ENCODE data around the gene CLHC1. TPM values are rescaled to one million over a fixed set of nuclear protein-coding genes. Genes with fewer than 3 reads are reported as not detected.
"Not testable (repeated sequence)": the region's sequence is repeated elsewhere in the genome, so short reads cannot be mapped to it uniquely, and the experiment has no call there.

Gene CLHC1
- total and polyA plus RNA-seq, 12 donors = 4.7 to 21.3 (median 10.5) TPM

- intact Hi-C loops (cut with DNase I) = no loop called here
- DNase-seq = no peak
- Histone ChIP-seq H3K27ac (no peak overlapping the region), H3K4me1 (replicated peaks in 1 of 2) (peaks cover 0 to 3% of the 10 kb centered on the region in 2 donors), H3K9me3 (replicated peaks in 1 of 3) (no peaks in the 10 kb centered on the region), H3K27me3 (no peaks in the 10 kb centered on the region), H3K36me3 (replicated peaks in 1 of 2) (peaks cover 0 to 28% of the 10 kb centered on the region in 2 donors), H3K4me3 (no peak overlapping the region)
- TF ChIP-seq, protein P1, sequence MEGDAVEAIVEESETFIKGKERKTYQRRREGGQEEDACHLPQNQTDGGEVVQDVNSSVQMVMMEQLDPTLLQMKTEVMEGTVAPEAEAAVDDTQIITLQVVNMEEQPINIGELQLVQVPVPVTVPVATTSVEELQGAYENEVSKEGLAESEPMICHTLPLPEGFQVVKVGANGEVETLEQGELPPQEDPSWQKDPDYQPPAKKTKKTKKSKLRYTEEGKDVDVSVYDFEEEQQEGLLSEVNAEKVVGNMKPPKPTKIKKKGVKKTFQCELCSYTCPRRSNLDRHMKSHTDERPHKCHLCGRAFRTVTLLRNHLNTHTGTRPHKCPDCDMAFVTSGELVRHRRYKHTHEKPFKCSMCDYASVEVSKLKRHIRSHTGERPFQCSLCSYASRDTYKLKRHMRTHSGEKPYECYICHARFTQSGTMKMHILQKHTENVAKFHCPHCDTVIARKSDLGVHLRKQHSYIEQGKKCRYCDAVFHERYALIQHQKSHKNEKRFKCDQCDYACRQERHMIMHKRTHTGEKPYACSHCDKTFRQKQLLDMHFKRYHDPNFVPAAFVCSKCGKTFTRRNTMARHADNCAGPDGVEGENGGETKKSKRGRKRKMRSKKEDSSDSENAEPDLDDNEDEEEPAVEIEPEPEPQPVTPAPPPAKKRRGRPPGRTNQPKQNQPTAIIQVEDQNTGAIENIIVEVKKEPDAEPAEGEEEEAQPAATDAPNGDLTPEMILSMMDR (IDR thresholded peaks at IDR 0.05) = no peak
- no peak for TF ChIP-seq POLR2A (IDR thresholded peaks at IDR 0.05)
- 43 to 55% (median 52%) methylated on average over 1 of the region's 1 CpG for WGBS, 4 donors
Observed at GRCh38 chr2:55242617-55243016, 10.5 kb upstream of the CLHC1 start.

DNA sequence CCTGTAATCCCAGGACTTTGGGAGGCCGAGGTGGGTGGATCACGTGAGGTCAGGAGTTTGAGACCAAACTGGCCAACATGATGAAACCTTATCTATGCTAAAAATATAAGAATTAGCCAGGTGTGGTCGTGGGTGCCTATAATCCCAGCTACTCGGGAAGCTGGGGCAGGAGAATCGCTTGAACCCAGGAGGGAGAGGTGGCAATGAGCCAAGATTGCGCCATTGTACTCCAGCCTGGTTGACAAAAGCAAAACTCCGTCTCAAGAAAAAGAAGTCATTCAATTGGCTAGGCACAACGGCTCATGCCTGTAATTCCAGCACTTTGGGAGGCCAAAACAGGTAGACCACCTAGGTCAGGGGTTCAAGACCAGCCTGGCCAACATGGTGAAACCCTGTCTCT lies 9.5 kb upstream of the CLHC1 start:
- WGBS, 4 donors = 83 to 97% (median 93%) methylated on average over 8 of the region's 8 CpGs
- H3K4me3 ChIP-seq; DNase-seq; H3K27ac ChIP-seq; H3K27me3 ChIP-seq; H3K4me1 ChIP-seq (replicated peaks in 1 of 2); H3K9me3 ChIP-seq (replicated peaks in 1 of 3); intact Hi-C loops (cut with DNase I): not testable (repeated sequence)
- H3K36me3 ChIP-seq (replicated peaks in 1 of 2) = peaks cover 0 to 33% of the 10 kb centered on the region in 2 donors

DNA sequence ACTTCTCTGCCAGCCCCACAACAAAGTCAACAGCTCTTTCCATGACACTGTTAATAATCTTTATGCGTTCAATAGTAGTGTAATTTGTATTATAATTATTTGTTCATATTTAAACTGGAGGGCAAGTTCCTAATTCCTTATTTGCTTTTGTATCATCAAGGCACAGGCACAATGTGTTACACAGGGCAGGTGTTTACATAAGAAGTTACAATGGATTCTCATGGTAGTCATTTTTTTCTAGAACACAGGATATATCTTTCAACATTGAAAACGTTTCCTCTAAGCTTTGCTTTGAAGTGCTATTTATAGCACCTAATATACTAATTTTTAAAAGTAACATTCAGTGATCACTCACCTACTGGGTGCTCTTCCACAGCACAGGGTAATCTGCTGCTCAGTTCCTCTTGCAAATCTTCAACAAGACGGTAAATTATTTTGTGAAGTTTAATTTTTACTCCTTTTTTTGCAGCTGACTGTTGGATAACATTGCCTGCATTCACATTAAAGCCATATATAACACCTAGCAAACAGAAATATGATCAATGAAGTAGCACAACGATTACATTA lies 7.6 kb upstream of the CLHC1 start:
- Histone ChIP-seq H3K9me3 (replicated peaks in 1 of 3) (no peaks in the 10 kb centered on the region), H3K4me3 (no peak overlapping the region), H3K27me3 (no peaks in the 10 kb centered on the region), H3K4me1 (replicated peaks in 1 of 2) (peaks cover 0 to 3% of the 10 kb centered on the region in 2 donors), H3K36me3 (replicated peaks in 1 of 2) (peaks cover 0 to 47% of the 10 kb centered on the region in 2 donors), H3K27ac (no peak overlapping the region)
- 73 to 80% (median 76%) methylated on average over 4 of the region's 4 CpGs for WGBS, 4 donors
- DNase-seq = no peak
- TF ChIP-seq, protein P1 (IDR thresholded peaks at IDR 0.05) = no peak
- no peak for TF ChIP-seq POLR2A (IDR thresholded peaks at IDR 0.05)
- intact Hi-C loops (cut with DNase I) = no loop called here

- H3K4me1 ChIP-seq (replicated peaks in 1 of 2) = peaks cover 5 to 17% of the 10 kb centered on the region in 2 donors
- TF ChIP-seq, protein P1 (IDR thresholded peaks at IDR 0.05) = no peak
- no peak for TF ChIP-seq POLR2A (IDR thresholded peaks at IDR 0.05)
- DNase-seq = no peak
- peaks cover 0 to 37% of the 10 kb centered on the region in 2 donors for H3K36me3 ChIP-seq (replicated peaks in 1 of 2)
- H3K4me3 ChIP-seq = no peak overlapping the region
- no peak overlapping the region for H3K27ac ChIP-seq
- H3K27me3 ChIP-seq = no peaks in the 10 kb centered on the region
- 87 to 95% (median 91%) methylated on average over 2 of the region's 2 CpGs for WGBS, 4 donors
- intact Hi-C loops (cut with DNase I) = no loop called here
- no peaks in the 10 kb centered on the region for H3K9me3 ChIP-seq (replicated peaks in 1 of 3)
Observed at GRCh38 chr2:55236992-55237543, 5.0 kb upstream of the CLHC1 start.
